AG09309 (cell line): Measurements from ENCODE around the gene TFIP11.

Source experiments
- DNase-seq: peaks from one replicate; pipeline ENCODE4 v3.0.0-alpha.2; 2010; ENCODE audit warnings: low read depth
- H3K4me3 ChIP-seq: 2 replicates; pipeline ENCODE4 v1.5.1; 2011; ENCODE audit warnings: mild to moderate bottlenecking, low read depth, low read length, moderate library complexity; ENCODE audit not compliant: control insufficient read depth
- TF ChIP-seq, protein P1 (sequence below): IDR thresholded peaks from 2 replicates; pipeline ENCODE4 v1.5.1; 2011; ENCODE audit warnings: mild to moderate bottlenecking, low read depth, low read length, inconsistent platforms; ENCODE audit not compliant: insufficient read depth, control insufficient read depth; ENCODE audit errors: missing control alignments

Gene TFIP11

DNA sequence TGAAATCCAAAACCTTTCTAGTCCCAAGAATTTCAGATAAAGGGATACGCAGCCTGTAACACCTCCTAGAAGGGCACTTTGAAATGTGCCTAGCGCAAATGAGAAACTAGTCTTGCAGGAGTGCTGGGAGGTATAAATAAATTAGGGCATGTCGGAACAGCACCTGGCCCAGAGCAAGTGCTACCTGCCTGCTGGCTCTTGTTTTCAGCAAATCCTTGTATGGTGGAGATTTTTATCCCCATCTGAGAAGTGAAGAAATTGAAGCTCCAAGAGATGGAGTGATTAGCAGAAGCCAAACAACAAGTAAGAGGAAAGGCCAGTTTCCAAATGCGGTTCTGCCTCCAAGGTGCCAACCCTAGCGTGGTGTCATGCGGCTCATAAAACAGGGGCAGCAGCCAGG is 36.7 kb upstream of the TFIP11 start:
- no peak overlapping the region for H3K4me3 ChIP-seq
- TF ChIP-seq, protein P1, sequence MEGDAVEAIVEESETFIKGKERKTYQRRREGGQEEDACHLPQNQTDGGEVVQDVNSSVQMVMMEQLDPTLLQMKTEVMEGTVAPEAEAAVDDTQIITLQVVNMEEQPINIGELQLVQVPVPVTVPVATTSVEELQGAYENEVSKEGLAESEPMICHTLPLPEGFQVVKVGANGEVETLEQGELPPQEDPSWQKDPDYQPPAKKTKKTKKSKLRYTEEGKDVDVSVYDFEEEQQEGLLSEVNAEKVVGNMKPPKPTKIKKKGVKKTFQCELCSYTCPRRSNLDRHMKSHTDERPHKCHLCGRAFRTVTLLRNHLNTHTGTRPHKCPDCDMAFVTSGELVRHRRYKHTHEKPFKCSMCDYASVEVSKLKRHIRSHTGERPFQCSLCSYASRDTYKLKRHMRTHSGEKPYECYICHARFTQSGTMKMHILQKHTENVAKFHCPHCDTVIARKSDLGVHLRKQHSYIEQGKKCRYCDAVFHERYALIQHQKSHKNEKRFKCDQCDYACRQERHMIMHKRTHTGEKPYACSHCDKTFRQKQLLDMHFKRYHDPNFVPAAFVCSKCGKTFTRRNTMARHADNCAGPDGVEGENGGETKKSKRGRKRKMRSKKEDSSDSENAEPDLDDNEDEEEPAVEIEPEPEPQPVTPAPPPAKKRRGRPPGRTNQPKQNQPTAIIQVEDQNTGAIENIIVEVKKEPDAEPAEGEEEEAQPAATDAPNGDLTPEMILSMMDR = no peak
- no peak for DNase-seq

DNA sequence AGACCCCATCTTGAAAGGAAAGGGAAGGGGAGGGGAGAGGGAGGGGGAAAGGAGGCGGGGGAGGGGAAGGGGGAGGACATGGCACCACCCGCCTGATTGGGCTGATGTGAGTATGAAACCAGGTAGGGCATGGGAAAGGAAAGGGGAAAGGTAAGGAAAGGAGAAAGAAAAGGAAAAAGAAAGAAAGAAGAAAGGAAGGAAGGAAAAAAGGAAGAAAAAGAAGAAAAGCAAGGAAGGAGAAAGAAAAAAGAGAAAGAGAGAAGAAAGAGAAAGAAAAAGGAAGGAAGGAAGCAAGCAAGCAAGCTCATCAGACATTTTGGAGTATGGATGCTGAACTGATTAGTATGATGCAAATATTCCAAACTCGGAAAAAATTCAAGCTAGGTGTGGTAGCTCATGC is 36.0 kb upstream of the TFIP11 start:
- no peak for DNase-seq
- TF ChIP-seq, protein P1 = no peak
- no peak overlapping the region for H3K4me3 ChIP-seq

DNA sequence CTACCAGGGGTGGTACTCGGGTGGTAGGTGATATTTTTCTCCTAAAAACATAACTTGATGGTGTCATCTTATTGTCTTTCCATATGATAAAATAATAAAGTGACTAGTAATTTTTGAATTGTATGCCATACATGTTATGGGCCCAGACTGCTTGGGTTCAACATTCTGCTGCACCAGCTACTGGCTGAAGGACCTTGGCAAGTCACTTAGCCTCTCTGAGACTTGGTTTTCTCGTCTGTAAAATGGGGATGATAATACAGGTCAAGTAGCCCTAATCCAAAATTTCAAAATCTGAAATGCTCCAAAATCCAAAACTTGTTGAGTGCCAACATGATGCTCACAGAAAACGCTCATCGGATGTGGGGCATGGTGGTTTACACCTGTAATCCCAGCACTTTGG is 35.6 kb upstream of the TFIP11 start:
- H3K4me3 ChIP-seq = no peak overlapping the region
- TF ChIP-seq, protein P1 = no peak
- DNase-seq = no peak

DNA sequence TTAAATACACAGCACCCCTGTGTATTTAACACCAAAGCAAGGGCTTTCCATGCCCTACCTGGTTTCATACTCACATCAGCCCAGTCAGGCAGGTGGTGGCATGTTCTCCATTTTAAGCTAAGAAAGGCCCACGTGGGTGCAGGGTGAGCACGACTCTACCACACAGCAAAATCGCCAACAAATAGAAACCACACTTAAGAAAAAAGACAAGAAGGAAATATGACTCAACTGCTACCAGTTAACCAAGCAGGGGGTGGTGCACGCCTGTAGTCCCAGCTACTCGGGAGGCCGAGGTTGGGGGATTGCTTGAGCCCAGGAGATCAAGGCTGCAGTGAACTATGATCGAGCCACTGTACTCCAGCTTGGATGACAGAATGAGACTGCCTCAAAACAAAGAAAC is 35.2 kb upstream of the TFIP11 start:
- no peak overlapping the region for H3K4me3 ChIP-seq
- TF ChIP-seq, protein P1 = no peak
- no peak for DNase-seq

DNA sequence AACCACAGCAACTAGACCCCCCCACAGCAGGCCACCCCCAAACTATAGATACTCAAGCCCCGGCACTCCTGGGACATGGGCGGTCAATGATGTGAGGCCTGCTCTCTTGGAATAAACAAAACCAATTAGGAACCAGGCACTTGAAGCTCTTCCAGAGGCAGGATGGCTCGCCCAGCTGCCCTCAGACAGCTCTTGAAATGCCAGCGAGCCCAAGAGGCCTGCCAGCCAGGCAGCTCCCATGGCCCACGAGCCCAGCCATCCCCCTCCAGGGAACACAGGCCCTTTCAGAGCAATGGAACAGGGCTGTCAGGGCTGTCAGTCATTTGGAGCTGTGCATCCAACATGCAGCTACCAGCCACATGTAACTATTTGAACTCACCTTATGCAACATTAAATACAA is 34.0 kb upstream of the TFIP11 start:
- no peak overlapping the region for H3K4me3 ChIP-seq
- TF ChIP-seq, protein P1 = no peak
- DNase-seq = no peak

DNA sequence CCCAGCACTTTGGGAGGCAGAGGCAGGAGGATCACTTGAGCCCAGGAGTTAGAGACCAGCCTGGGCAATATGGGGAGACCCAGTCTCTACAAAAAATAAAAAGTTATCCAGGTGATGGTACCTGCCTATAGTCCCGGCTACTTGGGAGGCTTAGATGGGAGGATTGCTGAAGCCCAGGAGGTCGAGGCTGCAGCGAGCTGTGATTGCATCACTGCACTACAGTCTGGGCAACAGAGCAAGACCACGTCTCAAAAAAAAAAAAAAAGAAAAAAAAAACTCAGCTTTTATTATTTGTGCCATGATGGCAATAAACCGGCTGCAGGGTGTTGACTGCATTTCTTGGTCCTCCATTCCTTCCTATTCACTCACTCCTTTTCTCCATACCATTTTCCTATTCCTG is 33.6 kb upstream of the TFIP11 start:
- no peak for DNase-seq
- H3K4me3 ChIP-seq = no peak overlapping the region
- TF ChIP-seq, protein P1 = no peak

DNA sequence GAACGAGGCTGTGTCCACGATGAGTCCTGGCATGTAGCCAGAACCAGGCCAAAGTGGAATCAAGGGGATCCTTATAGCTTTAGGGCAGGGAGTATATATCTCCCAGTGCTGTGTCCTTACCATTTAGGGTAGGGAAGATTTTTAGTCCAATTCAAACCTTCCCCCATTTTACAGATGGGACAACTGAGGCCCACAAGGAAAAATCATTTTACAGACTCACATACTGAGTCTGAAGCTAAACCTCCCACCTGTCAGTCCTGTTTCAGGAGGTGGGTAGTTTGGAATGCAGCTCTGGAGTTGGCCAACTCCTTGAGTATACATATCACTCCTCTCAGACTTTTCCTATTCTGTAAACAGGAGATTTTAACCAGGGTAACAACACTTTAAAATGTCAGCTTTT is 33.1 kb upstream of the TFIP11 start:
- no peak overlapping the region for H3K4me3 ChIP-seq
- TF ChIP-seq, protein P1 = no peak
- no peak for DNase-seq
